ENCODE data around the gene AGRP.

GRCh38 chr16:67483731-67484525, 581 bp upstream of the AGRP start:
- no peak for TF ChIP-seq POLR2A (IDR thresholded peaks at IDR 0.05)
- no peak for TF ChIP-seq CTCF (IDR thresholded peaks at IDR 0.05)

Measured in Peyer's patch (tissue), 4 donors.